ENCODE results near the gene SHLD1.
"Not testable (repeated sequence)": the region's sequence is repeated elsewhere in the genome, so short reads cannot be mapped to it uniquely, and the experiment has no call there.

Gene SHLD1

GRCh38 chr20:5748246-5748645 lies 2.0 kb upstream of the SHLD1 start:
- no peak for DNase-seq
- peaks cover 2 to 4% of the 10 kb centered on the region in 2 donors for H3K36me3 Mint-ChIP-seq
- no peaks in the 10 kb centered on the region for H3K9me3 Mint-ChIP-seq
- H3K27ac Mint-ChIP-seq: no peak overlapping the region
- H3K4me1 Mint-ChIP-seq: peaks cover 9 to 15% of the 10 kb centered on the region in 2 donors
- peaks cover 10 to 18% of the 10 kb centered on the region in 2 donors for H3K27me3 Mint-ChIP-seq
- ATAC-seq (replicated peaks): no peak
- no peak overlapping the region for H3K4me3 Mint-ChIP-seq

- H3K4me1 Mint-ChIP-seq: peaks cover 14 to 21% of the 10 kb centered on the region in 2 donors
Observed at GRCh38 chr20:5749512-5749951, 669 bp upstream of the SHLD1 start.

GRCh38 chr20:5751856-5752255 lies 1.7 kb downstream of the SHLD1 start:
- Mint-ChIP-seq H3K4me3 (peak overlapping the region; percentile 41 to 85), H3K27me3 (peaks cover 0 to 2% of the 10 kb centered on the region in 2 donors), H3K4me1 (peaks cover 18 to 35% of the 10 kb centered on the region in 2 donors), H3K36me3 (peaks cover 5 to 15% of the 10 kb centered on the region in 2 donors), H3K27ac (no peak overlapping the region), H3K9me3 (no peaks in the 10 kb centered on the region)
- ATAC-seq (replicated peaks) (no peak), DNase-seq (no peak)

More at GRCh38 chr20:5749512-5749951, 669 bp upstream of the SHLD1 start:
- H3K4me3 Mint-ChIP-seq; ATAC-seq (replicated peaks); H3K36me3 Mint-ChIP-seq; H3K27me3 Mint-ChIP-seq; H3K9me3 Mint-ChIP-seq; DNase-seq; H3K27ac Mint-ChIP-seq: not testable (repeated sequence)

DNA sequence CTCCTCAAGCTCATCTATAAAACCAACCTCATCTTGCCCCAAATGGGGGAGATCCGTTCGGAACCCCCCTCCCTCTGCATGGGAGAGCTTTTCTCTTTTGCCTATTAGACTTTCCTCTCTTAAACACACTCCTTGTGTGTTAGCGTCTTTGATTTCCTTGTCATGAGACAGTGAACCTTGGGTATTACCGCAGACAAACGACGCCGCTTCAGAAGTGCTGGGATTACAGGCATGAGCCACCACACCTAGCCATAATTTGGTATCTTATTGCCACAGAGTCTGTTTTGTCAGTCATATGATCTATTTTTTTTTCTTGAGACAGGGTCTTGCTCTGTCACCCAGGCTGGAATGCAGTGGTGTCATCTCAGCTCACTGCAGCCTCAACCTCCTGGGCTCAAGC lies 3.6 kb downstream of the SHLD1 start:
- Mint-ChIP-seq H3K36me3 (peaks cover 14 to 26% of the 10 kb centered on the region in 2 donors), H3K27ac (peak overlapping the region; percentile 71), H3K9me3 (no peaks in the 10 kb centered on the region), H3K27me3 (no peaks in the 10 kb centered on the region), H3K4me3 (no peak overlapping the region), H3K4me1 (peaks cover 24 to 51% of the 10 kb centered on the region in 2 donors)
- ATAC-seq (replicated peaks): no peak
- no peak for DNase-seq

DNA sequence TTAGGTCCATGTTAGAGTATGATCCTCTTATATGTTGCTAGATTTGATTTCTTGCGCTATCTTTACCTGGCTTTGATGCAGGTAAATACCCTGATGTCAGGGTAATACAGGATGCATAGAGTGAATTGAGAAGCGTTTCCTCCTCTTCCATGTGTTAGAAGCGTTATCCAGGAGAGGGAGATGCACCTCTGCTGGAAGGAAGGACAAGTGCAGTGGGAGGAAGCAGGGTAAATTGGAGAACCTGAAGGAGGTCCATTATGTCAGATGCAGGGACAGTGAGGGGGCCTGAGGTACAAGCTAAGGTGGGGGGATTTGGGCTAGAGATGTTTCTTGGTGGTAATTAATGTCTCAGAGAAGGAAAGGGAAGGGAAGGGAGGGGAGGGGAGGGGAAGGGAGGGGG lies 7.7 kb downstream of the SHLD1 start:
- no peak for ATAC-seq (replicated peaks)
- Mint-ChIP-seq H3K27me3 (no peaks in the 10 kb centered on the region), H3K36me3 (peaks cover 25 to 35% of the 10 kb centered on the region in 2 donors), H3K9me3 (no peaks in the 10 kb centered on the region), H3K4me3 (no peak overlapping the region), H3K27ac (no peak overlapping the region), H3K4me1 (peaks cover 29 to 57% of the 10 kb centered on the region in 2 donors)
- no peak for DNase-seq

DNA sequence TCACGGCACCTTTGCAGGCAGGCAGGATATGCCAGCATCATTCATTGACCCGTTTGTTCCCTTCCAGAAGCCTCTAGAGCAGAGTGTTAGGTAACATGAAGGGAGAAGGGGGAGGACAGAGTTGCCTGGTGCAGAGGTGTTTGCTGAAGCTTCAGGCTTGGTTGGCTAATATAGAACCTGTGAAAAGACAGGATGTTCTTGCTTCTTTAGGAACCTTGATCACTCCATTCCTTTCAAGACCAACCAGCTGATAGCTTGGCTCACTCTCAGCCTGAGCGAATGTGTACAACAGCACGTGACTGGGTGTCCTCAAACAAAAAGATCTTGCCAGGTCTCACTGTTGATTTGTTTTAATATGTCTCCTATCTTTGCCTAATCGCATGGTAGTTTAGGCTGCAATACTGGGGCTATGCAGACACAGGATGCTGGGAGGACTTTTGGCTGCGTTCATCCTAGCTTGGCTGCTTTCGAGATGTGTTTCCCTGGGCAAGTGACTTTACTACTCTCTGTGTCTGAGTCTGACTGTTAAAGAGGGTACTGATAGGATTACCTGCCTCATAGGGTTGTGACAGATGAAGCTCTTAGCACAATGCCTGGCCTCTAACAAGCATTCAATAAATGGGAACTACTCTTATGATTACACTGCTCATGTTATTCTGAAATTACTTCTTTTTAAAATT lies 16.0 kb downstream of the SHLD1 start:
- Mint-ChIP-seq H3K27ac (no peak overlapping the region), H3K4me3 (no peak overlapping the region), H3K36me3 (peaks cover 16 to 23% of the 10 kb centered on the region in 2 donors), H3K9me3 (no peaks in the 10 kb centered on the region), H3K4me1 (peaks cover 33 to 69% of the 10 kb centered on the region in 2 donors), H3K27me3 (no peaks in the 10 kb centered on the region)
- DNase-seq: no peak
- no peak for ATAC-seq (replicated peaks)

DNA sequence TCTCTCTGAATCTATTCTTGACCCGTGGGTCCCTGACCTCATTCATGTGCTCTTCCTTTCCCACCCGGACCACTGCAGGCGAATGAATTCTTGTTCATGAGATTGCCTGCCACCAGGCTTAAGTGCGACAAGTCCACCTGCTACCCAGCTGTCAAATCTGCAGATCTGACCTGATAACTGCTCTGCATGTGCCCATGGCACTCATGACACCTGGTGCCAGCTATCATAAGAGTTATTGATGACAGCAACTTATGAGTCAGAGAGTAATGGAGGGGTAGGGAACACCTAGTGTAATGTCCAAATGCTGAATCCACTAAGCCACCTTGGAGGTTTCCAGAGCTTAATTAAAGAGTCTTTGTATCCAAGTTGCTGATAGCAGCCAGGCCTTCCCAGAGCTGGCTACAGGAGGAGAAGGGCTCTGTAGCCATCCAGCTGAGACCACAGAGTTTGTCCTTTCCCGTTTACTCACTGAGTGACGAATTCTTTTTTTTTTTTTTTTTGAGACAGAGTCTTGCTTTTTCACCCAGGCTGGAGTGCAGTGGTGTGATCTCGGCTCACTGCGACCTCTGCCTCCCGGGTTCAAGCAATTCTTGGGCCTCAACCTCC lies 17.4 kb downstream of the SHLD1 start:
- Mint-ChIP-seq H3K27me3 (no peaks in the 10 kb centered on the region), H3K9me3 (no peaks in the 10 kb centered on the region), H3K4me1 (peaks cover 33 to 76% of the 10 kb centered on the region in 2 donors), H3K4me3 (no peak overlapping the region), H3K36me3 (peaks cover 16 to 23% of the 10 kb centered on the region in 2 donors), H3K27ac (peak overlapping the region; percentile 51)
- DNase-seq (no peak), ATAC-seq (replicated peaks) (no peak)

DNA sequence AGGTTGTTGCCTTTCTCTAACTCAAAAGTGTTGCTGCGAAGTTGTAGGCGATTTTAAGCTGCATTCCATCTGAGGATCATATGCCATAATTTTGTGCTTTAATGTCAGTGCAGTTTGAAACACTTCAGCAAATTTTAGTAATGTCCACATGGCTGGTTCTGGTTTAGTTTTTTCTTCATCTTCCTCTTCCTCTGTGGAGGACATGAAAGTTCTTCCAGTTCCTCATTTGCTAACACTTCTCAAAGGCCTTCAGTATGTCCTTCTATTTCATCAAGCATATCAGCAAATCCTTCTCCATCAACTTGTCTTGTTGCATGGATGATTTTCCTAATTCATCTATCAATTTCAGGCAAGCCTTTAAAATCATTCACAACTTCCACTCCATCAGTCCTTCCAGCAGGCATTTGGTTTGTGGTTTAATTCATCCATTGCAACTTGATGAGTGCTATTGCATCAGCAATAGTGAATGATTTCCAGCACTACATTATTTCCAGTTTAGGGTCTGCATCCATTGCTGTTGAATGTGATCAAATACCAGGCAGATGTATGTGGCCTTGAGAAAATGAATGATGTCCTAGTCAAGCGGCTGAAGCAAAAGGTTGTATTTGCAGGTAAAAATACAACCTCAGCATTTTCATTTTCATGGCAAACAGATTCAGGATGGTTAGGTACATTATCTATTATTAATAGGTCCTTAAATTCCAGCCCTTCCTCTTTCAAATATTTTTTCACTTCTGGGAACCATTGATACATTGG lies 20.2 kb downstream of the SHLD1 start:
- peaks cover 37 to 76% of the 10 kb centered on the region in 2 donors for H3K4me1 Mint-ChIP-seq
- DNase-seq (no peak), ATAC-seq (replicated peaks) (peak; percentile 21 to 39)
- no peaks in the 10 kb centered on the region for H3K9me3 Mint-ChIP-seq
- H3K4me3 Mint-ChIP-seq: peak overlapping the region; percentile 5 to 39
- peaks cover 29 to 40% of the 10 kb centered on the region in 2 donors for H3K36me3 Mint-ChIP-seq
- H3K27me3 Mint-ChIP-seq: no peaks in the 10 kb centered on the region
- peak overlapping the region; percentile 84 for H3K27ac Mint-ChIP-seq

GRCh38 chr20:5770987-5771318 lies 20.8 kb downstream of the SHLD1 start:
- Mint-ChIP-seq H3K36me3 (peaks cover 31 to 40% of the 10 kb centered on the region in 2 donors), H3K4me3 (peak overlapping the region in 1 of 2 donors; percentile 39), H3K27me3 (no peaks in the 10 kb centered on the region), H3K4me1 (peaks cover 37 to 76% of the 10 kb centered on the region in 2 donors), H3K9me3 (no peaks in the 10 kb centered on the region), H3K27ac (peak overlapping the region; percentile 84)
- ATAC-seq (replicated peaks) (peak; percentile 94 to 97), DNase-seq (no peak)

DNA sequence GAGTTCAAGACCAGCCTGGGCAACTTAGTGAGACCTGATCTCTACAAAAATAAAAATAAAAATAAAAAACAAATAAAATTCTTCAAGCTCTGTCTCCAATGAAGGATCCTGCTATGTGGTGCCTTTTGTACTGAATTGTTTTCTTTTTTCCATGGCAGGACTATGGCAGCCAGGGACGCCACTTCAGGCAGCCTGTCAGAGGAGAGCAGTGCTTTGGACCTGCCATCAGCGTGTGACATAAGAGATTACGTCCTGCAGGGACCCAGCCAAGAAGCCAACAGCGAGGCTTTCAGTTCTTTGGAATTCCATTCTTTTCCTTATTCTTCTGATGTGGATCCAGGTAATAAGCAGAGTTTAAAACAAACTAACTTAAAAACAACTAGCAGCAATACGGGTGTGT lies 22.5 kb downstream of the SHLD1 start:
- H3K27me3 Mint-ChIP-seq: no peaks in the 10 kb centered on the region
- H3K4me3 Mint-ChIP-seq: no peak overlapping the region
- ATAC-seq (replicated peaks) (no peak), DNase-seq (no peak)
- H3K4me1 Mint-ChIP-seq: peaks cover 27 to 60% of the 10 kb centered on the region in 2 donors
- H3K36me3 Mint-ChIP-seq: peaks cover 29 to 34% of the 10 kb centered on the region in 2 donors
- H3K27ac Mint-ChIP-seq: peak overlapping the region; percentile 68
- no peaks in the 10 kb centered on the region for H3K9me3 Mint-ChIP-seq

- Mint-ChIP-seq H3K4me3 (no peak overlapping the region), H3K27me3 (no peaks in the 10 kb centered on the region), H3K9me3 (no peaks in the 10 kb centered on the region), H3K36me3 (peaks cover 25 to 32% of the 10 kb centered on the region in 2 donors), H3K4me1 (peaks cover 24 to 52% of the 10 kb centered on the region in 2 donors), H3K27ac (no peak overlapping the region)
- no peak for ATAC-seq (replicated peaks)
- DNase-seq: no peak
Observed at GRCh38 chr20:5773589-5773988, 23.4 kb downstream of the SHLD1 start.

DNA sequence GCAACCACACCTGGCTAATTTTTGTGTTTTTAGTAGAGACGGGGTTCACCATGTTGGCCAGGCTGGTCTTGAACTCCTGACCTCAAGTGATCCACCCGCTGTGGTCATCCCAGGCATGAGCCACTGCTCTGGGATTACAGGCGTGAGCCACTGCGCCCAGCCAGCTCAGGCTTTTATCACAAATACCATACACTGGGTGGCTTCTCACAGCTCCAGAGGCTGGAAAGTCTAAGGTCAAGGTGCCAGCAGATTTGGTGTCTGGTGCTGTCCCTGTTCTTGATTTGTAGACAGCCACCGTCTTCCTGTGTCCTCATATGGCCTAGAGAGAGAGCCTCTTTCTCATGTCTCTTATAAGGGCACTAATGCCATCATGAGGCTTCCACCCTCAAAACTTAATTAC lies 25.9 kb downstream of the SHLD1 start:
- Mint-ChIP-seq H3K27ac (no peak overlapping the region), H3K4me3 (no peak overlapping the region), H3K4me1 (peaks cover 15 to 34% of the 10 kb centered on the region in 2 donors), H3K36me3 (peaks cover 33 to 42% of the 10 kb centered on the region in 2 donors), H3K27me3 (no peaks in the 10 kb centered on the region), H3K9me3 (no peaks in the 10 kb centered on the region)
- no peak for ATAC-seq (replicated peaks)
- no peak for DNase-seq

DNA sequence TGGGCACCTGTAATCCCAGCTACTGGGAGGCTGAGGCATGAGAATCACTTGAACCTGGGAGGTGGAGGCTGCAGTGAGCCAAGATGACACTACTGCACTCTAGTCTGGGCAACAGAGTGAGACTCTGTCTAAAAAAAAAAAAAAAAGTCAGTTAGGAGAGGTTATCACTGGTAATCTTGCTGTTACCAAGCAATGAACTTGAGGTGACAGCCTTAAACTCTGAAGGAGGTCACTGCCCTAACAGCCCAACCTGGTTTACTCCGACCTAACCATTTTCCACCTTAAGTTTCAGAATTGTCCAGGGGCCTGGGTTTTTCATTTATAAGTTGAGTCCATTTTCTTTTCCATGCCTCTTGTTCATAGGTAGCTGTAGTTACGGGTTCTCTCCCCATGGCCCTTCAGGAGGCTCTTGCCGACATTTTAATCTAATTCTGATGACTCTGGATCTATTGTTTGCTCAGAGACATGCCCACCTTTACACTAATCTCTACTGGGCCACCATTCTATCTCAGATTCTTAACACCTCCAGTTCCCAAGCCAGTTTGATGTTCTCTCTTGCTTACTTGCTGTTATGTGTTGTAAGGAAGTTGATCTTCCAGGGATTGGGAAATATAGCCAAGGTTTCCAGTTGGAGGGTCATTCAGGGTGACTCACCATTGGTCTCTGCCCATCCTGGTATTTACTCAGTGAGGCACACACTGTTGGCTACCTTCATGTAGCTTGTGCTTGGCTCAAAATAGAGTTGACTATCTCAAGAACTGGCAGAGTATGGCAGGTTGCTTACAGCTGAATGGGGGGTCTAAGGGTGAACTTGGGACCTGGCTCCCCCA lies 29.1 kb downstream of the SHLD1 start:
- DNase-seq: no peak
- Mint-ChIP-seq H3K4me3 (no peak overlapping the region), H3K9me3 (no peaks in the 10 kb centered on the region), H3K4me1 (peaks cover 7 to 13% of the 10 kb centered on the region in 2 donors), H3K27ac (no peak overlapping the region), H3K27me3 (no peaks in the 10 kb centered on the region), H3K36me3 (peaks cover 27 to 40% of the 10 kb centered on the region in 2 donors)
- no peak for ATAC-seq (replicated peaks)

- no peaks in the 10 kb centered on the region for H3K9me3 Mint-ChIP-seq
- no peak overlapping the region for H3K27ac Mint-ChIP-seq
- no peaks in the 10 kb centered on the region for H3K27me3 Mint-ChIP-seq
- H3K4me1 Mint-ChIP-seq: peaks cover 2 to 4% of the 10 kb centered on the region in 2 donors
- no peak for DNase-seq
- H3K36me3 Mint-ChIP-seq: peaks cover 19 to 35% of the 10 kb centered on the region in 2 donors
- no peak for ATAC-seq (replicated peaks)
- H3K4me3 Mint-ChIP-seq: no peak overlapping the region
Observed at GRCh38 chr20:5780846-5781217, 30.6 kb downstream of the SHLD1 start.

Data from stimulated activated naive B cell treated with anti-CD40 and anti-IgM and Interleukin-4, amounts not matched to agents 10 μg/mL and 1 μg/mL and 100 μg/mL, for 72 hours (primary cell).